ENCODE measurements around the gene SALL1.

The SALL1 gene

GRCh38 chr16:51093726-51094280, 57.3 kb downstream of the SALL1 start:
- Histone ChIP-seq H3K27me3 (no peaks in the 10 kb centered on the region), H3K4me1 (no peaks in the 10 kb centered on the region), H3K4me3 (ENCODE audit: low read depth, low read length) (no peak overlapping the region), H3K9me3 (no peaks in the 10 kb centered on the region; the same call in 1 of the 2 replicates), H3K36me3 (no peaks in the 10 kb centered on the region)
- DNase-seq = no peak
- TF ChIP-seq, protein P1, sequence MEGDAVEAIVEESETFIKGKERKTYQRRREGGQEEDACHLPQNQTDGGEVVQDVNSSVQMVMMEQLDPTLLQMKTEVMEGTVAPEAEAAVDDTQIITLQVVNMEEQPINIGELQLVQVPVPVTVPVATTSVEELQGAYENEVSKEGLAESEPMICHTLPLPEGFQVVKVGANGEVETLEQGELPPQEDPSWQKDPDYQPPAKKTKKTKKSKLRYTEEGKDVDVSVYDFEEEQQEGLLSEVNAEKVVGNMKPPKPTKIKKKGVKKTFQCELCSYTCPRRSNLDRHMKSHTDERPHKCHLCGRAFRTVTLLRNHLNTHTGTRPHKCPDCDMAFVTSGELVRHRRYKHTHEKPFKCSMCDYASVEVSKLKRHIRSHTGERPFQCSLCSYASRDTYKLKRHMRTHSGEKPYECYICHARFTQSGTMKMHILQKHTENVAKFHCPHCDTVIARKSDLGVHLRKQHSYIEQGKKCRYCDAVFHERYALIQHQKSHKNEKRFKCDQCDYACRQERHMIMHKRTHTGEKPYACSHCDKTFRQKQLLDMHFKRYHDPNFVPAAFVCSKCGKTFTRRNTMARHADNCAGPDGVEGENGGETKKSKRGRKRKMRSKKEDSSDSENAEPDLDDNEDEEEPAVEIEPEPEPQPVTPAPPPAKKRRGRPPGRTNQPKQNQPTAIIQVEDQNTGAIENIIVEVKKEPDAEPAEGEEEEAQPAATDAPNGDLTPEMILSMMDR (IDR thresholded peaks at IDR 0.05; ENCODE audit: low read depth, low read length) = no peak
